SK-N-SH treated with all-trans-retinoic acid at 6 μM for 48 hours (cell line): ENCODE data around the gene KCTD20.
A peak's percentile ranks its signal among the peaks of the same experiment; 100 is the strongest.

ENCODE experiments used
- ATAC-seq: fragments of 200-7000 bp; cut with Tn5 transposase; 3 replicates; pipeline ENCODE4 v1.9.1; 2020; ENCODE audit warnings: mild to moderate bottlenecking, moderate library complexity
- ARNTL ChIP-seq: fragments of 450-650 bp; formaldehyde crosslinking; IDR thresholded peaks from 2 replicates; pipeline ENCODE4 v1.5.0; 2020; ENCODE audit warnings: low read depth, mild to moderate bottlenecking, moderate library complexity, borderline replicate concordance
- BACH2 ChIP-seq: fragments of 250-450 bp; sonication (Bioruptor Pico); IDR thresholded peaks from 2 replicates; pipeline ENCODE4 v1.9.0; 2021; ENCODE audit warnings: mild to moderate bottlenecking, borderline replicate concordance
- CREB5 ChIP-seq: fragments of 250-450 bp; sonication (Bioruptor Pico); IDR thresholded peaks from 2 replicates; pipeline ENCODE4 v1.5.1; 2020; ENCODE audit warnings: low read depth, mild to moderate bottlenecking, moderate library complexity
- CSDC2 ChIP-seq: fragments of 250-450 bp; sonication (Bioruptor Pico); IDR thresholded peaks from 2 replicates; pipeline ENCODE4 v1.5.0; 2020; ENCODE audit warnings: mild to moderate bottlenecking, moderate library complexity
- CSRNP3 ChIP-seq: fragments of 250-450 bp; sonication (Bioruptor Pico); IDR thresholded peaks from 2 replicates; pipeline ENCODE4 v1.5.1; 2021; ENCODE audit warnings: mild to moderate bottlenecking, moderate library complexity
- ESRRG ChIP-seq: fragments of 250-450 bp; sonication (Bioruptor Pico); IDR thresholded peaks from 2 replicates; pipeline ENCODE4 v1.6.1; 2021; ENCODE audit warnings: mild to moderate bottlenecking
- GLIS3 ChIP-seq: fragments of 250-450 bp; sonication (Bioruptor Pico); IDR thresholded peaks from 2 replicates; pipeline ENCODE4 v1.5.0; 2020; ENCODE audit warnings: mild to moderate bottlenecking, moderate library complexity
- ISL1 ChIP-seq: fragments of 250-450 bp; sonication (Bioruptor Pico); IDR thresholded peaks from 2 replicates; pipeline ENCODE4 v2.1.2; 2022; ENCODE audit warnings: mild to moderate bottlenecking, moderate library complexity
- PATZ1 ChIP-seq: fragments of 250-450 bp; sonication (Bioruptor Pico); IDR thresholded peaks from 2 replicates; pipeline ENCODE4 v1.8.0; 2020; ENCODE audit warnings: mild to moderate bottlenecking, moderate library complexity, borderline replicate concordance
- POU6F1 ChIP-seq: fragments of 250-450 bp; sonication (Bioruptor Pico); IDR thresholded peaks from 2 replicates; pipeline ENCODE4 v1.8.0; 2021; ENCODE audit warnings: low read depth, mild to moderate bottlenecking, moderate library complexity, borderline replicate concordance
- PPARA ChIP-seq: fragments of 250-450 bp; sonication (Bioruptor Pico); IDR thresholded peaks from 2 replicates; pipeline ENCODE4 v1.5.0; 2020; ENCODE audit warnings: mild to moderate bottlenecking, borderline replicate concordance
- RARB ChIP-seq: fragments of 250-450 bp; sonication (Bioruptor Pico); IDR thresholded peaks from 2 replicates; pipeline ENCODE4 v1.8.0; 2021; ENCODE audit warnings: mild to moderate bottlenecking, moderate library complexity
- SNAI2 ChIP-seq: fragments of 250-450 bp; sonication (Bioruptor Pico); IDR thresholded peaks from 2 replicates; pipeline ENCODE4 v1.5.0; 2020; ENCODE audit warnings: mild to moderate bottlenecking, moderate library complexity
- TCF4 ChIP-seq: fragments of 250-450 bp; sonication (Bioruptor Pico); IDR thresholded peaks from 2 replicates; pipeline ENCODE4 v1.8.0; 2021; ENCODE audit warnings: mild to moderate bottlenecking, moderate library complexity, borderline replicate concordance
- TOX ChIP-seq: fragments of 250-450 bp; sonication (Bioruptor Pico); IDR thresholded peaks from 2 replicates; pipeline ENCODE4 v1.8.0; 2021; ENCODE audit warnings: mild to moderate bottlenecking, moderate library complexity, borderline replicate concordance
- TSHZ2 ChIP-seq: fragments of 250-450 bp; sonication (Bioruptor Pico); IDR thresholded peaks from 2 replicates; pipeline ENCODE4 v1.5.0; 2020; ENCODE audit warnings: mild to moderate bottlenecking, moderate library complexity
- ZC3H10 ChIP-seq: fragments of 250-450 bp; sonication (Bioruptor Pico); IDR thresholded peaks from 2 replicates; pipeline ENCODE4 v1.5.1; 2021; ENCODE audit warnings: mild to moderate bottlenecking, moderate library complexity
- ZFP3 ChIP-seq: fragments of 250-450 bp; sonication (Bioruptor Pico); IDR thresholded peaks from 2 replicates; pipeline ENCODE4 v1.5.0; 2020; ENCODE audit warnings: mild to moderate bottlenecking, moderate library complexity
- ZFP30 ChIP-seq: fragments of 450-650 bp; formaldehyde crosslinking; IDR thresholded peaks from 2 replicates; pipeline ENCODE4 v1.5.0; 2022; ENCODE audit warnings: mild to moderate bottlenecking, moderate library complexity
- ZNF565 ChIP-seq: fragments of 450-650 bp; formaldehyde crosslinking; conservative IDR thresholded peaks from 2 replicates; pipeline ENCODE4 v1.5.0; 2020; ENCODE audit warnings: low read depth, mild to moderate bottlenecking, moderate library complexity
- ZNF70 ChIP-seq: fragments of 450-650 bp; formaldehyde crosslinking; IDR thresholded peaks from 2 replicates; pipeline ENCODE4 v1.5.0; 2020; ENCODE audit warnings: mild to moderate bottlenecking, moderate library complexity
- ZNF8 ChIP-seq: fragments of 450-650 bp; formaldehyde crosslinking; IDR thresholded peaks from 2 replicates; pipeline ENCODE4 v1.5.0; 2020; ENCODE audit warnings: mild to moderate bottlenecking, moderate library complexity

Gene KCTD20

GRCh38 chr6:36436466-36436865 lies 6.3 kb upstream of the KCTD20 start:
- TF ChIP-seq PPARA (CRISPR knock-in tag) (no peak), TCF4 (no peak), ISL1 (CRISPR knock-in tag) (peak; percentile 16; the same call in 1 of the 2 replicates)
- ATAC-seq = no peak

GRCh38 chr6:36441307-36441894 lies 1.4 kb upstream of the KCTD20 start:
- ATAC-seq = peak; percentile 86

More at GRCh38 chr6:36441307-36441894, 1.4 kb upstream of the KCTD20 start:
- TF ChIP-seq POU6F1 (no peak), ZNF565 (CRISPR knock-in tag) (no peak), ZC3H10 (CRISPR knock-in tag) (peak; percentile 62), ZFP3 (CRISPR knock-in tag) (peak; percentile 23; the same call in 1 of the 2 replicates), PATZ1 (CRISPR knock-in tag) (no peak), CSDC2 (CRISPR knock-in tag) (no peak), GLIS3 (CRISPR knock-in tag) (no peak), RARB (CRISPR knock-in tag) (no peak), CREB5 (CRISPR knock-in tag) (no peak), ZFP30 (CRISPR knock-in tag) (no peak), PPARA (CRISPR knock-in tag) (no peak), TSHZ2 (CRISPR knock-in tag) (no peak), CSRNP3 (no peak), ZNF70 (CRISPR knock-in tag) (no peak), ESRRG (no peak), ZNF8 (CRISPR knock-in tag) (no peak), TOX (CRISPR knock-in tag) (peak; percentile 86; the same call in 1 of the 2 replicates), SNAI2 (CRISPR knock-in tag) (no peak), ARNTL (CRISPR knock-in tag) (no peak), TCF4 (no peak), ISL1 (CRISPR knock-in tag) (no peak), BACH2 (no peak)
- TF ChIP-seq, all 23 proteins: peak for 3
